CD4-positive, alpha-beta T cell treated with Interleukin-17A for 1 hour (primary cell): ENCODE results near the gene PPP2R5C.

Source experiments
- DNase-seq: peaks from one replicate; pipeline ENCODE4 v3.0.0-alpha.2; 2020

The PPP2R5C gene

GRCh38 chr14:101894365-101895081 lies 133.0 kb downstream of the PPP2R5C start:
- DNase-seq = no peak

GRCh38 chr14:101895256-101895655 lies 133.7 kb downstream of the PPP2R5C start:
- no peak for DNase-seq

- no peak for DNase-seq
Observed at GRCh38 chr14:101897326-101897725, 135.8 kb downstream of the PPP2R5C start.

GRCh38 chr14:101898416-101898815 lies 136.9 kb downstream of the PPP2R5C start:
- DNase-seq = no peak

GRCh38 chr14:101899263-101899662 lies 137.8 kb downstream of the PPP2R5C start:
- DNase-seq = no peak

- DNase-seq = no peak
Observed at GRCh38 chr14:101900253-101900652, 138.7 kb downstream of the PPP2R5C start.

GRCh38 chr14:101903111-101903561 lies 141.6 kb downstream of the PPP2R5C start:
- DNase-seq = no peak

- DNase-seq = no peak
Observed at GRCh38 chr14:101905614-101906013, 144.1 kb downstream of the PPP2R5C start.

GRCh38 chr14:101906645-101907044 lies 145.1 kb downstream of the PPP2R5C start:
- no peak for DNase-seq

- DNase-seq = no peak
Observed at GRCh38 chr14:101907619-101908018, 146.1 kb downstream of the PPP2R5C start.

- no peak for DNase-seq
Observed at GRCh38 chr14:101908795-101909194, 147.3 kb downstream of the PPP2R5C start.

GRCh38 chr14:101909371-101910096 lies 148.0 kb downstream of the PPP2R5C start:
- no peak for DNase-seq

- DNase-seq = no peak
Observed at GRCh38 chr14:101912841-101913240, 151.3 kb downstream of the PPP2R5C start.

GRCh38 chr14:101914083-101914482 lies 152.6 kb downstream of the PPP2R5C start:
- DNase-seq = no peak

- no peak for DNase-seq
Observed at GRCh38 chr14:101915871-101916815, 154.6 kb downstream of the PPP2R5C start.

GRCh38 chr14:101916816-101917412 lies 155.4 kb downstream of the PPP2R5C start:
- DNase-seq = no peak

GRCh38 chr14:101917413-101918017 lies 156.0 kb downstream of the PPP2R5C start:
- DNase-seq = no peak

- DNase-seq = no peak
Observed at GRCh38 chr14:101918065-101918989, 156.8 kb downstream of the PPP2R5C start.

GRCh38 chr14:101920271-101920670 lies 158.8 kb downstream of the PPP2R5C start:
- DNase-seq = no peak

- DNase-seq = no peak
Observed at GRCh38 chr14:101922866-101923265, 161.4 kb downstream of the PPP2R5C start.

GRCh38 chr14:101925152-101925551 lies 163.6 kb downstream of the PPP2R5C start:
- no peak for DNase-seq
